Left ventricle myocardium superior (tissue), 1 donor: ENCODE results near the gene TMEM214. TPM values are rescaled to one million over a fixed set of nuclear protein-coding genes. Genes with fewer than 3 reads are reported as not detected.

Experiments
- total RNA-seq: library from RNA; stranded (reverse); fragmentation: NEBNext Ultra II Directional; extraction: Animal tissue kit (Norgen Biotek cat#: 25700); gene quantifications from one replicate; pipeline ENCODE4 v1.2.1, GENCODE V29; 2021
- donor health status: DM: no; HTN: yes; CAD: no; lungs with severe emphysema.

TMEM214 gene
- total RNA-seq, 1 donor from 2014 or later, result 30.9 TPM

Other genes starting within 250 kb of the TMEM214 start
- not detected for gene CENPA, start 246.9 kb upstream of the TMEM214 start, total RNA-seq
- not detected for gene DPYSL5, start 184.8 kb upstream of the TMEM214 start, total RNA-seq
- gene MAPRE3, start 62.3 kb upstream of the TMEM214 start, total RNA-seq, result 52.4 TPM
- gene AGBL5, start 18.7 kb downstream of the TMEM214 start, total RNA-seq, result 9.4 TPM
- 374 TPM for gene OST4, start 38.7 kb downstream of the TMEM214 start, total RNA-seq
- 15.7 TPM for gene EMILIN1, start 45.6 kb downstream of the TMEM214 start, total RNA-seq
- 4.0 TPM for gene KHK, start 53.8 kb downstream of the TMEM214 start, total RNA-seq
- 0.87 TPM for gene CGREF1, start 86.2 kb downstream of the TMEM214 start, total RNA-seq
- gene ABHD1, start 90.8 kb downstream of the TMEM214 start, total RNA-seq, result 2.0 TPM
- gene PREB, start 101.7 kb downstream of the TMEM214 start, total RNA-seq, result 51.1 TPM
- gene PRR30, start 106.4 kb downstream of the TMEM214 start, total RNA-seq, result not detected
- gene TCF23, start 116.0 kb downstream of the TMEM214 start, total RNA-seq, result 0.10 TPM
- 112 TPM for gene ATRAID, start 179.1 kb downstream of the TMEM214 start, total RNA-seq
- 13.3 TPM for gene SLC5A6, start 179.3 kb downstream of the TMEM214 start, total RNA-seq
- gene CAD, start 184.4 kb downstream of the TMEM214 start, total RNA-seq, result 8.5 TPM
- gene SLC30A3, start 230.1 kb downstream of the TMEM214 start, total RNA-seq, result 9.4 TPM
- 2.1 TPM for gene DNAJC5G, start 242.5 kb downstream of the TMEM214 start, total RNA-seq
- 291 TPM for gene TRIM54, start 249.5 kb downstream of the TMEM214 start, total RNA-seq